Measurements from ENCODE around the gene APRT. TPM values are rescaled to one million over a fixed set of nuclear protein-coding genes. Genes with fewer than 3 reads are reported as not detected.
A peak's percentile ranks its signal among the peaks of the same experiment; 100 is the strongest.

APRT gene
- total RNA-seq, 1 experiment from 2014 or later: 311 TPM

- peak; percentile 20; the same call in 1 of the 2 replicates for TF ChIP-seq ZFX (IDR thresholded peaks at IDR 0.05)
- TF ChIP-seq REST (IDR thresholded peaks at IDR 0.05; ENCODE audit: low read depth): no peak
- no peaks in the 10 kb centered on the region for H3K9me2 ChIP-seq (ENCODE audit: insufficient read depth)
- peaks cover 21 to 57% of the 10 kb centered on the region in 2 experiments for H3K4me1 ChIP-seq (ENCODE audit: control insufficient read depth in 1 of 2, insufficient read depth in 2 of 2, low read length in 2 of 2)
- CTCF ChIA-PET: no interaction called here
- peaks cover 12% of the 10 kb centered on the region; the same call in 1 of the 2 replicates for H4K20me1 ChIP-seq (ENCODE audit: insufficient read depth)
- ATAC-seq (no peak), DNase-seq (ENCODE audit: low read depth, low spot score) (no peak)
- H3K27ac ChIP-seq (ENCODE audit: low read depth, low read length): peak overlapping the region; percentile 100; the same call in 1 of the 2 replicates
- H2AFZ ChIP-seq (ENCODE audit: low read depth, low read length, poor library complexity, severe bottlenecking): no peak overlapping the region
- no peaks in the 10 kb centered on the region for H3K9me3 ChIP-seq (ENCODE audit: control insufficient read depth in 1 of 2, insufficient read depth in 1 of 2, low read depth in 1 of 2, low read length in 2 of 2)
- H3K9ac ChIP-seq (ENCODE audit: low read length): no peak overlapping the region
- POLR2A ChIA-PET: no interaction called here
- H3K79me2 ChIP-seq (ENCODE audit: insufficient read depth, low read length): peaks cover 74% of the 10 kb centered on the region
- RAD21 ChIA-PET (ENCODE audit: low non-redundant PET in 1 of 2, low total read pairs in 2 of 2, uncharacterized antibody in 2 of 2, unreplicated experiment in 2 of 2): no interaction called here
- peaks cover 19 to 61% of the 10 kb centered on the region in 2 experiments; a peak in 3 of 4 replicates for H3K36me3 ChIP-seq (ENCODE audit: control insufficient read depth in 1 of 2, insufficient read depth in 2 of 2, low read length in 2 of 2)
- no TSS peak for BruUV-seq (replicated peaks)
- H3K4me2 ChIP-seq (ENCODE audit: low read length): no peak overlapping the region
- no peak overlapping the region for H3K4me3 ChIP-seq (replicated peaks in 1 of 2; ENCODE audit: low read depth in 1 of 2, low read length in 2 of 2)
- no peaks in the 10 kb centered on the region for H3K27me3 ChIP-seq (ENCODE audit: insufficient read depth, low read length)
- intact Hi-C loops (cut with micrococcal nuclease): no loop called here
Observed at GRCh38 chr16:88806491-88807111, 5.1 kb downstream of the APRT start.

- no TSS peak for BruUV-seq (replicated peaks)
- no peaks in the 10 kb centered on the region for H3K9me3 ChIP-seq (ENCODE audit: control insufficient read depth in 1 of 2, insufficient read depth in 1 of 2, low read depth in 1 of 2, low read length in 2 of 2)
- ChIA-PET CTCF (no interaction called here), POLR2A (no interaction called here), RAD21 (ENCODE audit: low non-redundant PET in 1 of 2, low total read pairs in 2 of 2, uncharacterized antibody in 2 of 2, unreplicated experiment in 2 of 2) (no interaction called here)
- H3K36me3 ChIP-seq (ENCODE audit: control insufficient read depth in 1 of 2, insufficient read depth in 2 of 2, low read length in 2 of 2): peaks cover 19 to 61% of the 10 kb centered on the region in 2 experiments; a peak in 3 of 4 replicates
- intact Hi-C loops (cut with micrococcal nuclease): no loop called here
- DNase-seq (ENCODE audit: low read depth, low spot score): no peak
- ATAC-seq: no peak
- no peak overlapping the region for H3K9ac ChIP-seq (ENCODE audit: low read length)
- H3K27ac ChIP-seq (ENCODE audit: low read depth, low read length): peak overlapping the region; percentile 100
- H3K79me2 ChIP-seq (ENCODE audit: insufficient read depth, low read length): peaks cover 71% of the 10 kb centered on the region
- H4K20me1 ChIP-seq (ENCODE audit: insufficient read depth): peaks cover 12% of the 10 kb centered on the region; the same call in 1 of the 2 replicates
- H3K27me3 ChIP-seq (ENCODE audit: insufficient read depth, low read length): no peaks in the 10 kb centered on the region
- TF ChIP-seq POLR2AphosphoS5 (IDR thresholded peaks at IDR 0.05; ENCODE audit: low read depth, low read length) (no peak), ZBTB33 (IDR thresholded peaks at IDR 0.05; ENCODE audit: extremely low read depth, insufficient replicate concordance, low read length) (no peak)
- H3K4me3 ChIP-seq (replicated peaks in 1 of 2; ENCODE audit: low read depth in 1 of 2, low read length in 2 of 2): no peak overlapping the region
- H3K9me2 ChIP-seq (ENCODE audit: insufficient read depth): no peaks in the 10 kb centered on the region
- 0 out of 2 replicates have a peak overlapping the region, but pooled peaks have one; percentile 99 for H3K4me2 ChIP-seq (ENCODE audit: low read length)
- peaks cover 27 to 62% of the 10 kb centered on the region in 2 experiments for H3K4me1 ChIP-seq (ENCODE audit: control insufficient read depth in 1 of 2, insufficient read depth in 2 of 2, low read length in 2 of 2)
- no peak overlapping the region for H2AFZ ChIP-seq (ENCODE audit: low read depth, low read length, poor library complexity, severe bottlenecking)
Observed at GRCh38 chr16:88805887-88806393, 5.8 kb downstream of the APRT start.
